ENCODE measurements around the gene ADD1.
"Not testable (repeated sequence)": the region's sequence is repeated elsewhere in the genome, so short reads cannot be mapped to it uniquely, and the experiment has no call there.

DNA sequence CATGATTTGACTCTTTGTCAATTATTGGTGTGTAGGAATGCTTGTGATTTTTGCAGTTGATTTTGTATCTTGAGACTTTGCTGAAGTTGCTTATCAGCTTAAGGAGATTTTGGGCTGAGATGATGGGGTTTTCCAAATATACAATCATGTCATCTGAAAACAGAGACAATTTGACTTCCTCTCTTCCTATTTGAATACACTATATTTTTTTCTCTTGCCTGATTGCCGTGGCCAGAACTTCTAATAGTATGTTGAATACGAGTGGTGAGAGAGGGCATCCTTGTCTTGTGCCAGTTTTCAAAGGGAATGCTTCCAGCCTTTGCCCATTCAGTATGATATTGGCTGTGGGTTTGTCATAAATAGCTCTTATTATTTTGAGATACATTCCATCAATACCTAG lies 74.7 kb downstream of the ADD1 start:
- not testable (repeated sequence) for TF ChIP-seq EZH2 (IDR thresholded peaks at IDR 0.05; ENCODE audit: insufficient read depth, poor library complexity, severe bottlenecking); EZH2phosphoT487 (IDR thresholded peaks at IDR 0.05; ENCODE audit: insufficient read depth, low read depth)

Measured in GM23248 (cell line).